Measurements from ENCODE around the gene CHN2.

GRCh38 chr7:29315122-29315891, 120.7 kb downstream of the CHN2 start:
- TF ChIP-seq RAD21 (IDR thresholded peaks at IDR 0.05; ENCODE audit: low read depth): no peak
- TF ChIP-seq EZH2phosphoT487 (IDR thresholded peaks at IDR 0.05; ENCODE audit: borderline replicate concordance): no peak
- TF ChIP-seq TCF7L2 (IDR thresholded peaks at IDR 0.05; ENCODE audit: borderline replicate concordance, extremely low read depth, insufficient read depth, insufficient read length): no peak
- TF ChIP-seq CTCF (IDR thresholded peaks at IDR 0.05 in 2 of 3, conservative IDR thresholded peaks at IDR 0.05 in 1 of 3; ENCODE audit: borderline replicate concordance in 1 of 3, insufficient read depth in 1 of 3, low read depth in 2 of 3, low read length in 2 of 3): no peak
- TF ChIP-seq POLR2A (IDR thresholded peaks at IDR 0.05; ENCODE audit: borderline replicate concordance, extremely low read depth, insufficient read depth, insufficient read length): no peak

Measured in HCT116 (cell line).